ENCODE results near the gene FOXI1.
"Not testable (repeated sequence)": the region's sequence is repeated elsewhere in the genome, so short reads cannot be mapped to it uniquely, and the experiment has no call there.

The FOXI1 gene

GRCh38 chr5:170092455-170093101 lies 13.1 kb upstream of the FOXI1 start:
- no peak for TF ChIP-seq CTCF (conservative IDR thresholded peaks at IDR 0.05; ENCODE audit: low read depth, low read length)
- no peak for DNase-seq (ENCODE audit: low read depth)
- H3K4me3 ChIP-seq (ENCODE audit: low read depth, low read length): no peak overlapping the region

GRCh38 chr5:170094329-170094728 lies 11.4 kb upstream of the FOXI1 start:
- DNase-seq (ENCODE audit: low read depth); H3K4me3 ChIP-seq (ENCODE audit: low read depth, low read length): not testable (repeated sequence)

- TF ChIP-seq CTCF (conservative IDR thresholded peaks at IDR 0.05; ENCODE audit: low read depth, low read length): no peak
- no peak overlapping the region for H3K4me3 ChIP-seq (ENCODE audit: low read depth, low read length)
- DNase-seq (ENCODE audit: low read depth): no peak
These were observed 10.1 kb upstream of the FOXI1 start for GRCh38 chr5:170095646-170096045.

GRCh38 chr5:170097934-170098333 lies 7.8 kb upstream of the FOXI1 start:
- no peak for TF ChIP-seq CTCF (conservative IDR thresholded peaks at IDR 0.05; ENCODE audit: low read depth, low read length)
- H3K4me3 ChIP-seq (ENCODE audit: low read depth, low read length): no peak overlapping the region
- DNase-seq (ENCODE audit: low read depth): no peak

GRCh38 chr5:170100066-170100943 lies 5.4 kb upstream of the FOXI1 start:
- peak; percentile 90 for DNase-seq (ENCODE audit: low read depth)
- peak; percentile 78 for TF ChIP-seq CTCF (conservative IDR thresholded peaks at IDR 0.05; ENCODE audit: low read depth, low read length)
- H3K4me3 ChIP-seq (ENCODE audit: low read depth, low read length): no peak overlapping the region

GRCh38 chr5:170103447-170103846 lies 2.2 kb upstream of the FOXI1 start:
- TF ChIP-seq CTCF (conservative IDR thresholded peaks at IDR 0.05; ENCODE audit: low read depth, low read length): no peak
- no peak for DNase-seq (ENCODE audit: low read depth)
- H3K4me3 ChIP-seq (ENCODE audit: low read depth, low read length): no peak overlapping the region

GRCh38 chr5:170104299-170104698 lies 1.4 kb upstream of the FOXI1 start:
- no peak for DNase-seq (ENCODE audit: low read depth)
- TF ChIP-seq CTCF (conservative IDR thresholded peaks at IDR 0.05; ENCODE audit: low read depth, low read length): no peak
- no peak overlapping the region for H3K4me3 ChIP-seq (ENCODE audit: low read depth, low read length)

Measured in choroid plexus epithelial cell (primary cell).